ENCODE measurements around the gene SERPINB3. TPM values are rescaled to one million over a fixed set of nuclear protein-coding genes. Genes with fewer than 3 reads are reported as not detected.
"Not testable (repeated sequence)": the region's sequence is repeated elsewhere in the genome, so short reads cannot be mapped to it uniquely, and the experiment has no call there.

Gene SERPINB3
- total RNA-seq, 1 donor from 2014 or later: not detected

- Mint-ChIP-seq H3K27ac (no peak overlapping the region), H3K36me3 (ENCODE audit: low read depth) (no peaks in the 10 kb centered on the region), H3K27me3 (ENCODE audit: insufficient read depth) (no peaks in the 10 kb centered on the region), H3K4me3 (no peak overlapping the region), H3K4me1 (ENCODE audit: low read depth) (no peaks in the 10 kb centered on the region), H3K9me3 (no peaks in the 10 kb centered on the region)
- intact Hi-C loops (cut with micrococcal nuclease): no loop called here
- no peak for DNase-seq (ENCODE audit: low spot score)
Measured at GRCh38 chr18:63681449-63682340, 20.0 kb upstream of the SERPINB3 start.

GRCh38 chr18:63679820-63680606 lies 18.3 kb upstream of the SERPINB3 start:
- intact Hi-C loops (cut with micrococcal nuclease): no loop called here
- Mint-ChIP-seq H3K27ac (no peak overlapping the region), H3K27me3 (ENCODE audit: insufficient read depth) (no peaks in the 10 kb centered on the region), H3K4me1 (ENCODE audit: low read depth) (no peaks in the 10 kb centered on the region), H3K4me3 (no peak overlapping the region), H3K36me3 (ENCODE audit: low read depth) (no peaks in the 10 kb centered on the region), H3K9me3 (no peaks in the 10 kb centered on the region)
- DNase-seq (ENCODE audit: low spot score): no peak

- Mint-ChIP-seq H3K27ac (no peak overlapping the region), H3K27me3 (ENCODE audit: insufficient read depth) (no peaks in the 10 kb centered on the region), H3K4me3 (no peak overlapping the region), H3K4me1 (ENCODE audit: low read depth) (no peaks in the 10 kb centered on the region), H3K36me3 (ENCODE audit: low read depth) (no peaks in the 10 kb centered on the region), H3K9me3 (no peaks in the 10 kb centered on the region)
- DNase-seq (ENCODE audit: low spot score): no peak
- intact Hi-C loops (cut with micrococcal nuclease): no loop called here
Measured at GRCh38 chr18:63677500-63678225, 16.0 kb upstream of the SERPINB3 start.

GRCh38 chr18:63676526-63677323 lies 15.0 kb upstream of the SERPINB3 start:
- H3K4me3 Mint-ChIP-seq: no peak overlapping the region
- H3K27me3 Mint-ChIP-seq (ENCODE audit: insufficient read depth): no peaks in the 10 kb centered on the region
- intact Hi-C loops (cut with micrococcal nuclease): no loop called here
- no peaks in the 10 kb centered on the region for H3K4me1 Mint-ChIP-seq (ENCODE audit: low read depth)
- no peaks in the 10 kb centered on the region for H3K9me3 Mint-ChIP-seq
- H3K36me3 Mint-ChIP-seq (ENCODE audit: low read depth): no peaks in the 10 kb centered on the region
- DNase-seq (ENCODE audit: low spot score): no peak
- H3K27ac Mint-ChIP-seq: no peak overlapping the region

GRCh38 chr18:63664571-63664970 lies 2.9 kb upstream of the SERPINB3 start:
- Mint-ChIP-seq H3K36me3 (ENCODE audit: low read depth) (no peaks in the 10 kb centered on the region), H3K4me3 (no peak overlapping the region), H3K27me3 (ENCODE audit: insufficient read depth) (no peaks in the 10 kb centered on the region), H3K27ac (no peak overlapping the region), H3K4me1 (ENCODE audit: low read depth) (no peaks in the 10 kb centered on the region), H3K9me3 (peaks cover 8% of the 10 kb centered on the region)
- no peak for DNase-seq (ENCODE audit: low spot score)
- intact Hi-C loops (cut with micrococcal nuclease): no loop called here

- H3K36me3 Mint-ChIP-seq (ENCODE audit: low read depth); intact Hi-C loops (cut with micrococcal nuclease); H3K4me3 Mint-ChIP-seq; H3K9me3 Mint-ChIP-seq; DNase-seq (ENCODE audit: low spot score); H3K4me1 Mint-ChIP-seq (ENCODE audit: low read depth); H3K27me3 Mint-ChIP-seq (ENCODE audit: insufficient read depth); H3K27ac Mint-ChIP-seq: not testable (repeated sequence)
Measured at GRCh38 chr18:63658920-63659319, 2.8 kb downstream of the SERPINB3 start.

GRCh38 chr18:63650271-63650670 lies 11.4 kb downstream of the SERPINB3 start:
- DNase-seq (ENCODE audit: low spot score); H3K4me1 Mint-ChIP-seq (ENCODE audit: low read depth); H3K9me3 Mint-ChIP-seq; H3K4me3 Mint-ChIP-seq; intact Hi-C loops (cut with micrococcal nuclease); H3K27ac Mint-ChIP-seq; H3K36me3 Mint-ChIP-seq (ENCODE audit: low read depth); H3K27me3 Mint-ChIP-seq (ENCODE audit: insufficient read depth): not testable (repeated sequence)

- H3K27ac Mint-ChIP-seq: no peak overlapping the region
- peaks cover 7% of the 10 kb centered on the region for H3K27me3 Mint-ChIP-seq (ENCODE audit: insufficient read depth)
- no peak overlapping the region for H3K4me3 Mint-ChIP-seq
- intact Hi-C loops (cut with micrococcal nuclease): no loop called here
- H3K9me3 Mint-ChIP-seq: no peaks in the 10 kb centered on the region
- no peak for DNase-seq (ENCODE audit: low spot score)
- no peaks in the 10 kb centered on the region for H3K36me3 Mint-ChIP-seq (ENCODE audit: low read depth)
- H3K4me1 Mint-ChIP-seq (ENCODE audit: low read depth): no peaks in the 10 kb centered on the region
Measured at GRCh38 chr18:63648241-63648640, 13.5 kb downstream of the SERPINB3 start.

GRCh38 chr18:63646936-63647335 lies 14.8 kb downstream of the SERPINB3 start:
- no peak for DNase-seq (ENCODE audit: low spot score)
- no peaks in the 10 kb centered on the region for H3K4me1 Mint-ChIP-seq (ENCODE audit: low read depth)
- no peak overlapping the region for H3K4me3 Mint-ChIP-seq
- H3K27ac Mint-ChIP-seq: no peak overlapping the region
- no peaks in the 10 kb centered on the region for H3K36me3 Mint-ChIP-seq (ENCODE audit: low read depth)
- peaks cover 7% of the 10 kb centered on the region for H3K27me3 Mint-ChIP-seq (ENCODE audit: insufficient read depth)
- intact Hi-C loops (cut with micrococcal nuclease): no loop called here
- H3K9me3 Mint-ChIP-seq: no peaks in the 10 kb centered on the region

GRCh38 chr18:63644694-63645093 lies 17.0 kb downstream of the SERPINB3 start:
- H3K27ac Mint-ChIP-seq; H3K36me3 Mint-ChIP-seq (ENCODE audit: low read depth); H3K4me3 Mint-ChIP-seq; H3K9me3 Mint-ChIP-seq; H3K27me3 Mint-ChIP-seq (ENCODE audit: insufficient read depth); intact Hi-C loops (cut with micrococcal nuclease); H3K4me1 Mint-ChIP-seq (ENCODE audit: low read depth); DNase-seq (ENCODE audit: low spot score): not testable (repeated sequence)

- H3K4me3 Mint-ChIP-seq; H3K36me3 Mint-ChIP-seq (ENCODE audit: low read depth); H3K27ac Mint-ChIP-seq; DNase-seq (ENCODE audit: low spot score); H3K27me3 Mint-ChIP-seq (ENCODE audit: insufficient read depth); H3K4me1 Mint-ChIP-seq (ENCODE audit: low read depth); H3K9me3 Mint-ChIP-seq; intact Hi-C loops (cut with micrococcal nuclease): not testable (repeated sequence)
Measured at GRCh38 chr18:63644142-63644541, 17.6 kb downstream of the SERPINB3 start, which contains the start of gene SERPINB4. Gene SERPINB4 (minus strand): TSS chr18:63644256. CDS start chr18:63643577, 679 bp downstream.

GRCh38 chr18:63642668-63643356 lies 18.9 kb downstream of the SERPINB3 start:
- H3K36me3 Mint-ChIP-seq (ENCODE audit: low read depth); H3K4me3 Mint-ChIP-seq; intact Hi-C loops (cut with micrococcal nuclease); H3K9me3 Mint-ChIP-seq; H3K4me1 Mint-ChIP-seq (ENCODE audit: low read depth); H3K27ac Mint-ChIP-seq; H3K27me3 Mint-ChIP-seq (ENCODE audit: insufficient read depth); DNase-seq (ENCODE audit: low spot score): not testable (repeated sequence)

Measured in activated T-helper 1 cell treated with anti-CD3 and anti-CD28 coated beads, Interleukin-12 subunit alpha, Interleukin-12 subunit beta, Interleukin-2, Interleukin-4 antibody, amounts not matched to agents 30 ng/mL and 10 ng/mL and 1 ng/mL, durations not matched to agents 14 hours and 24 hours and 36 hours (primary cell).